BJ (cell line): ENCODE results near the gene MBD3L5. TPM values are rescaled to one million over a fixed set of nuclear protein-coding genes. Genes with fewer than 3 reads are reported as not detected.
"Not testable (repeated sequence)": the region's sequence is repeated elsewhere in the genome, so short reads cannot be mapped to it uniquely, and the experiment has no call there.

Experiments used
- CTCF ChIA-PET: fragments of 350-600 bp; formaldehyde crosslinking; extraction: SDS; loops from one replicate; lab custom pipeline; 2021; ENCODE audit warnings: antibody characterized with exemption, inconsistent platforms; lab: Yijun Ruan, JAX
- POLR2A ChIA-PET: fragments of 300-600 bp; sonication (Branson Sonifier 250); formaldehyde crosslinking; extraction: SDS; loops from one replicate; lab custom pipeline; 2021; ENCODE audit warnings: antibody characterized with exemption; lab: Charles Lee
- DNase-seq: peaks from one replicate; pipeline ENCODE4 v3.0.0-alpha.2; 2011; ENCODE audit warnings: low read depth
- H3K27me3 ChIP-seq: 2 replicates; pipeline ENCODE4 v1.6.0; 2011; ENCODE audit warnings: low read length; ENCODE audit not compliant: control insufficient read depth, insufficient read depth
- H3K36me3 ChIP-seq: 2 replicates; pipeline ENCODE4 v1.5.1; 2011; ENCODE audit warnings: low read length; ENCODE audit not compliant: control insufficient read depth, insufficient read depth
- H3K4me3 ChIP-seq: 2 replicates; pipeline ENCODE4 v1.5.1; 2011; ENCODE audit warnings: low read depth, mild to moderate bottlenecking, control low read depth, low read length
- polyA minus RNA-seq: library from RNA; depleted of rRNA, polyadenylated mRNA; stranded (reverse); fragments of >200 nt; gene quantifications from 2 replicates; pipeline ENCODE4 v1.2.3, GENCODE V29; 2011; rRNA and poly(A)+ RNA removed
- polyA plus RNA-seq: library from polyadenylated mRNA; depleted of rRNA; stranded (reverse); fragments of >200 nt; gene quantifications from 2 replicates; pipeline ENCODE4 v1.2.3, GENCODE V29; 2011; rRNA removed
- TF ChIP-seq, protein P1 (sequence below): IDR thresholded peaks from 2 replicates; pipeline ENCODE4 v1.5.1; 2011; ENCODE audit warnings: low read depth, mild to moderate bottlenecking, control low read depth, inconsistent platforms, low read length, moderate library complexity; ENCODE audit not compliant: insufficient read depth

The MBD3L5 gene
- polyA plus RNA-seq (not detected in 2 replicates), polyA minus RNA-seq (not detected in 2 replicates)

DNA sequence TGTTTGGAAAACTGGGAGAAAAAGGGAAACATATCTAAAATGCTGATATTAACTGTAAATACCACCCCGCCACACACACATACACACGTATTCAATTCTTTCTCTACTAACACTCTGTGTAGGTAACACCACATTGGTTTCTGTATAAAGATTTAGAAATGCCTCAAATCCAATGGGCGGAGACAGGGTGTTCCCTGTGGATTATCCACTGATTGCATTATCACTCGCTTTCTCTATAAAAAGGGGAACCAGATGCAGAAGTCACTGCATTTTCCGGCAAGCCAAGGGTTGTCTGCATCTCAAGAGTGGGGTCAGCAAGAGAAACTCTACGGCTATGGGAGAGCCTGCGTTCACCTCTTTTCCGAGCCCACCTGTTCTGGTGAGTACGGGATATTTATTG is at the start of gene MBD3L5:
TSS of gene MBD3L5 (plus strand) at position 301 of the 400 bp plus-strand sequence. CDS start at position 335, 34 bp downstream.
- CTCF ChIA-PET, result not testable (repeated sequence)

DNA sequence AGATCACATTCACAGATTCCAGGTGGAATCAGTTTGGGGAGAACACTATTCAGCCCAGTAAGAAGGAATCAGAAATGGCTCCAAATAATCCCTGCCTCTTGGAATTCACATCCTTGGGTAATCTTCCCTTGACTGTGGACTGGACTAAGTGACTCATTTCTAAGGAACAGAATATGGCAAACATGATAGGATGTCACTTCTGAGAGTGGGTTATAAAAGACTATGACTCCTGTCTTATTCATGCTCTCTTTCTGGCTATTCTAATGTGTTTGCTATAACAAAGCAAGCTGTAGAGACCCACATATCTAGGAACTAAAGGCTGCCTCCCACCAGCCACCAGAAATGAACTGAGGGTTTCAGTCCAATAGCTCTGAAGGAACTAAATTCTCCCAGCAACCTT is 46.9 kb upstream of the MBD3L5 start:
- ChIA-PET POLR2A (no interaction called here), CTCF (no interaction called here)
- Histone ChIP-seq H3K27me3 (no peaks in the 10 kb centered on the region), H3K36me3 (no peaks in the 10 kb centered on the region), H3K4me3 (no peak overlapping the region)
- TF ChIP-seq, protein P1, sequence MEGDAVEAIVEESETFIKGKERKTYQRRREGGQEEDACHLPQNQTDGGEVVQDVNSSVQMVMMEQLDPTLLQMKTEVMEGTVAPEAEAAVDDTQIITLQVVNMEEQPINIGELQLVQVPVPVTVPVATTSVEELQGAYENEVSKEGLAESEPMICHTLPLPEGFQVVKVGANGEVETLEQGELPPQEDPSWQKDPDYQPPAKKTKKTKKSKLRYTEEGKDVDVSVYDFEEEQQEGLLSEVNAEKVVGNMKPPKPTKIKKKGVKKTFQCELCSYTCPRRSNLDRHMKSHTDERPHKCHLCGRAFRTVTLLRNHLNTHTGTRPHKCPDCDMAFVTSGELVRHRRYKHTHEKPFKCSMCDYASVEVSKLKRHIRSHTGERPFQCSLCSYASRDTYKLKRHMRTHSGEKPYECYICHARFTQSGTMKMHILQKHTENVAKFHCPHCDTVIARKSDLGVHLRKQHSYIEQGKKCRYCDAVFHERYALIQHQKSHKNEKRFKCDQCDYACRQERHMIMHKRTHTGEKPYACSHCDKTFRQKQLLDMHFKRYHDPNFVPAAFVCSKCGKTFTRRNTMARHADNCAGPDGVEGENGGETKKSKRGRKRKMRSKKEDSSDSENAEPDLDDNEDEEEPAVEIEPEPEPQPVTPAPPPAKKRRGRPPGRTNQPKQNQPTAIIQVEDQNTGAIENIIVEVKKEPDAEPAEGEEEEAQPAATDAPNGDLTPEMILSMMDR, result no peak
- no peak for DNase-seq

More for the DNA sequence above, at the start of gene MBD3L5:
- H3K36me3 ChIP-seq, H3K27me3 ChIP-seq, H3K4me3 ChIP-seq, DNase-seq, POLR2A ChIA-PET: not testable (repeated sequence)

DNA sequence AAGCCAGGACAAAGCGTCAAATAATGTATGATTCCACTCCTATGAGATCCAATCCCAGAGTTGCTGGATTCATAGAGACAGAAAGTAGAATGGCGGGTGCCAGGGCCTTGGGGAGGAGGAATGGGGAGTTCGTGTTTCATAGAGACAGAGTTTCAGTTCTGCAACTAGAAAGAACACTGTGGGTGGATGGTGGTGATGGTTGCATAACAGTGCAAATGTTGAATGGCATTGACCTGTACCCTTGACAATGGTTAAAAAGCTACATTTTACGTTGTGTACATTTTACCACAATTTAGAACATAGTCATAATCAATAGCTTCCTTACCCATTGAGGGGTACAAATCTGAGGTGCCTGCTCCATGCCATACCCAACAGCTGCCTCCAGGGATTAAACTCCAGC is 42.5 kb upstream of the MBD3L5 start:
- H3K27me3 ChIP-seq, result no peaks in the 10 kb centered on the region
- H3K36me3 ChIP-seq, result no peaks in the 10 kb centered on the region
- POLR2A ChIA-PET, result no interaction called here
- TF ChIP-seq, protein P1, result no peak
- CTCF ChIA-PET, result no interaction called here
- no peak overlapping the region for H3K4me3 ChIP-seq
- DNase-seq, result no peak

DNA sequence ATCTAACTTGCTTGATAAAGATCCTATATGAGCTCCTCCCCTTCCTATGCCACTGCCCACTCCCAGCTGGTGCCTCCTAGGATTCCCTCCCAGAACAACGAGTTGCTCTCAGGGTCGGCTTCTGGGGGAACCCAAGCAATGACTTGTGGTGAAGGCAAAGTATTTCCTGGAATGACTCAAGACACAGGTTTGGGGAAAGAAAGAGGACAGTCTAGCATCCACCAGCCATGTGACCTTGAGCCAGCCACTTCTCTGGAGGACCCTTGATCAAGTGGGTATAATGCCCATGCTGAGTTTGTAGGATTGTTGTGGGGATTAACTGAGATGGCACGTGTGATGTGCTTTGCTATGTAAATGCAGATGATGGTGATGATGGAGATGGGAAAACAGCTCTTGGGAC is 42.1 kb upstream of the MBD3L5 start:
- Histone ChIP-seq H3K27me3 (no peaks in the 10 kb centered on the region), H3K36me3 (no peaks in the 10 kb centered on the region), H3K4me3 (no peak overlapping the region)
- TF ChIP-seq, protein P1, result no peak
- POLR2A ChIA-PET, result no interaction called here
- CTCF ChIA-PET, result no interaction called here
- no peak for DNase-seq

DNA sequence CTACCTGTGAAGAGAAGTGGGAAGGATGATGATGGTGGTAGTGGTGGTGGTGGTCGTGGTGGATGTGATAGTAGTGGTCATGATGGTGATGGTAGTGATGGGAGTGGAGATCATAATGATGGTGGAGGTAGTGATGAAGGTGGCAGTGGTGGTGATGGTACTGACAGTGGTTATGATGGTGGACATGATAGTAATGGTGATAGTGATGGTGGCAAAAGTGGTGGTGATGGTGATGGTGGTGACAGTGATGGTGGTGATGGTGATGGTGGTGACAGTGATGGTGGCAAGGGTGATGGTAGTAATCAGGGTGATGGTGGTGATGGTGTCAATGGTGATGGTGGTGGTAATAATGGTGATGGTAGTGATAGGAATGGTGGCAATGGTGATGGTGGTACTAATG is 35.3 kb upstream of the MBD3L5 start:
- TF ChIP-seq, protein P1, result no peak
- CTCF ChIA-PET, result no interaction called here
- H3K36me3 ChIP-seq, result no peaks in the 10 kb centered on the region
- no peak for DNase-seq
- H3K27me3 ChIP-seq, result no peaks in the 10 kb centered on the region
- H3K4me3 ChIP-seq, result no peak overlapping the region
- POLR2A ChIA-PET, result no interaction called here

DNA sequence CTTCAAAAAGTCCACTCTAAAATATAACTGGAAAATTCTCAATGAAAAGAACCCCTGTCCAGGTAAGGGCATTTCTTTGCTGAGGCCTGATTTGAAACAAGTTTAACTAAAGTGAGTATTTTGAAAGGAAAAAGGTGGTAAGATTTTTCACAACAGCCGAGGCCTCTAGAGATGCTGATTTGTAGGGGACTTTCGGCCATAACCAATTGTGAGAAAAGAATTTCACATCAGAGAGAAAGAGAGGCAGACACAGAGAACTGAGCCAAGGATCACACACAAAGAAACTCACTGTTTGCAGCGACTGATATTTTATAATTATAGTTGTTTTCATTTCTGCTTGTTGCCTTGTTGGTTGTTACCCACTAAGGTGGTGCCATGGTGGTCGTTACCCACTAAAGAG is 33.6 kb upstream of the MBD3L5 start:
- no peak for DNase-seq
- ChIA-PET POLR2A (no interaction called here), CTCF (no interaction called here)
- TF ChIP-seq, protein P1, result no peak
- Histone ChIP-seq H3K36me3 (no peaks in the 10 kb centered on the region), H3K4me3 (no peak overlapping the region), H3K27me3 (no peaks in the 10 kb centered on the region)
